B cell (primary cell): ENCODE data around the gene COL4A3. TPM values are rescaled to one million over a fixed set of nuclear protein-coding genes. Genes with fewer than 3 reads are reported as not detected.

Experiments
- ATAC-seq: fragments of 200-7000 bp; cut with Tn5 transposase; one replicate; pipeline ENCODE4 v1.10.0; 2021; ENCODE audit warnings: low read depth, mild to moderate bottlenecking, moderate number of reproducible peaks, moderate library complexity
- CTCF ChIA-PET: fragments of 350-600 bp; sonication (Branson Sonifier 250); formaldehyde crosslinking; loops from one replicate; lab custom pipeline; 2021; ENCODE audit warnings: antibody characterized with exemption, inconsistent platforms; lab: Charles Lee
- POLR2A ChIA-PET: fragments of 350-600 bp; sonication (Branson Sonifier 250); formaldehyde crosslinking; loops from one replicate; lab custom pipeline; 2021; ENCODE audit warnings: antibody characterized with exemption; lab: Charles Lee
- DNase-seq: peaks from one replicate; pipeline ENCODE4 v3.0.0; 2013
- H2AFZ ChIP-seq: 2 replicates; pipeline ENCODE4 v1.6.1; 2012; ENCODE audit warnings: mild to moderate bottlenecking, low read depth, low read length; ENCODE audit not compliant: insufficient read depth, poor library complexity, severe bottlenecking
- H3K27ac ChIP-seq, 2 donors: 1 replicate in 1 of 2; 2 replicates in 1 of 2; pipeline ENCODE4 v1.5.1; 2012 to 2013; ENCODE audit warnings: low read length in 2 of 2, mild to moderate bottlenecking in 2 of 2, moderate library complexity in 1 of 2
- H3K27me3 ChIP-seq, 4 experiments: fragments of 200-600 bp in 1 of 4; sonication (generic) in 1 of 4; replicated peaks in 1 of 4; 1 replicate in 2 of 4; 2 replicates in 2 of 4; pipeline versions ENCODE4 v1.6.1 to v1.7.0; 2013 to 2016; ENCODE audit warnings: low read length in 3 of 4, mild to moderate bottlenecking in 2 of 4, mixed read lengths in 1 of 4, moderate library complexity in 1 of 4; ENCODE audit not compliant: insufficient read depth in 4 of 4, control insufficient read depth in 3 of 4; ENCODE audit errors: control extremely low read depth in 1 of 4
- H3K36me3 ChIP-seq, 2 experiments: replicated peaks in 1 of 2; 1 replicate in 1 of 2; 2 replicates in 1 of 2; pipeline versions ENCODE4 v1.6.1 to v1.7.1; 2013; ENCODE audit warnings: low read length in 1 of 2; ENCODE audit not compliant: insufficient read depth in 2 of 2, control insufficient read depth in 1 of 2; ENCODE audit errors: control extremely low read depth in 1 of 2, extremely low read depth in 1 of 2
- H3K4me1 ChIP-seq, 2 donors: fragments of 200-600 bp in 1 of 2; sonication (generic) in 1 of 2; 1 replicate in 1 of 2; 2 replicates in 1 of 2; pipeline versions ENCODE4 v1.5.1 to v1.6.1; 2013 to 2017; ENCODE audit warnings: low read length in 2 of 2; ENCODE audit not compliant: control insufficient read depth in 2 of 2, insufficient read depth in 2 of 2
- H3K4me2 ChIP-seq: replicated peaks from 2 replicates; pipeline ENCODE3; 2012; ENCODE audit warnings: mild to moderate bottlenecking, low read depth, low read length; ENCODE audit not compliant: poor library complexity, severe bottlenecking
- H3K4me3 ChIP-seq, 5 experiments: fragments of 200-600 bp in 1 of 5; sonication (generic) in 1 of 5; 1 replicate in 3 of 5; 2 replicates in 2 of 5; pipeline versions ENCODE4 v1.5.1 to v1.7.0; 2011 to 2016; ENCODE audit warnings: low read length in 4 of 5, mild to moderate bottlenecking in 4 of 5, low read depth in 2 of 5, control low read depth in 1 of 5, moderate library complexity in 1 of 5; ENCODE audit not compliant: insufficient read depth in 1 of 5; ENCODE audit errors: control extremely low read depth in 1 of 5, extremely low read depth in 1 of 5
- H3K79me2 ChIP-seq: fragments of 200-600 bp; sonication (generic); one replicate; pipeline ENCODE4 v1.6.0; 2016; ENCODE audit warnings: low read length; ENCODE audit not compliant: control insufficient read depth, insufficient read depth
- H3K9ac ChIP-seq: fragments of 200-600 bp; sonication (generic); 2 replicates; pipeline ENCODE4 v1.6.1; 2017; ENCODE audit warnings: mild to moderate bottlenecking, low read length, moderate library complexity
- H3K9me3 ChIP-seq, 3 donors: one replicate each; pipeline versions ENCODE4 v1.6.1 to v1.7.1; 2013; ENCODE audit warnings: low read length in 2 of 3; ENCODE audit not compliant: control insufficient read depth in 2 of 3, insufficient read depth in 1 of 3; ENCODE audit errors: control extremely low read depth in 1 of 3
- H4K20me1 ChIP-seq: 2 replicates; pipeline ENCODE4 v1.6.0; 2012; ENCODE audit warnings: mild to moderate bottlenecking, low read length; ENCODE audit not compliant: insufficient read depth, control insufficient read depth, poor library complexity, severe bottlenecking
- H3K27ac Mint-ChIP-seq: one replicate; pipeline ENCODE4 v1.8.0; 2021; ENCODE audit warnings: mixed read lengths
- H3K27me3 Mint-ChIP-seq: one replicate; pipeline ENCODE4 v1.8.0; 2021; ENCODE audit warnings: mixed read lengths
- H3K4me1 Mint-ChIP-seq: one replicate; pipeline ENCODE4 v1.8.0; 2021; ENCODE audit warnings: mixed read lengths
- H3K4me3 Mint-ChIP-seq: one replicate; pipeline ENCODE4 v1.8.0; 2021; ENCODE audit warnings: mixed read lengths
- H3K9me3 Mint-ChIP-seq: one replicate; pipeline ENCODE4 v1.8.0; 2022; ENCODE audit warnings: mixed read lengths; ENCODE audit not compliant: insufficient read depth
- CTCF ChIP-seq: fragments of 200-600 bp; IDR thresholded peaks from one replicate; pipeline ENCODE4 v1.8.0; 2022; ENCODE audit warnings: antibody characterized with exemption, mild to moderate bottlenecking
- EZH2 ChIP-seq: IDR thresholded peaks from 2 replicates; pipeline ENCODE4 v1.6.1; 2012; ENCODE audit warnings: borderline replicate concordance, low read depth, mild to moderate bottlenecking, moderate library complexity, low read length; ENCODE audit not compliant: insufficient read depth, poor library complexity, severe bottlenecking
- WGBS: methylation state at CpG from one replicate; pipeline ENCODE4 v1.1.5; 2013; ENCODE audit warnings: missing lambda C conversion rate; ENCODE audit not compliant: insufficient coverage; 5-methylcytosine and 5-hydroxymethylcytosine counted together
- intact Hi-C: fragments of 100-400 bp; cut with micrococcal nuclease; formaldehyde crosslinking; loops from one replicate; pipeline ENCODE4 v1.10.0; 2022
- polyA plus RNA-seq: library from polyadenylated mRNA; depleted of rRNA; stranded (reverse); fragments of >200 nt; gene quantifications from 2 replicates; pipeline ENCODE4 v1.2.3, GENCODE V29; 2012
- total RNA-seq, 2 donors: library from RNA; stranded (reverse); fragments of 120-200 nt in 1 of 2; gene quantifications; 1 replicate in 1 of 2; 2 replicates in 1 of 2; pipeline versions ENCODE4 v1.2.3 to v1.2.4, GENCODE V29; 2013 to 2022

Gene COL4A3
- total and polyA plus RNA-seq, 2 donors (not counting 1 experiment from before 2014, with no cell fraction given) = 33.4 to 45.9 TPM

- Histone ChIP-seq H2AFZ (no peak overlapping the region), H3K4me1 (peaks cover 0 to 5% of the 10 kb centered on the region in 2 donors), H3K4me2 (no peak overlapping the region), H3K36me3 (no peaks in the 10 kb centered on the region), H3K4me3 (no peak overlapping the region), H4K20me1 (no peaks in the 10 kb centered on the region), H3K9ac (no peak overlapping the region), H3K27me3 (no peaks in the 10 kb centered on the region), H3K9me3 (peaks cover 0 to 3% (median 0%) of the 10 kb centered on the region in 3 donors), H3K79me2 (no peaks in the 10 kb centered on the region), H3K27ac (no peak overlapping the region)
- intact Hi-C loops = no loop called here
- ChIA-PET POLR2A (no interaction called here), CTCF (no interaction called here)
- Mint-ChIP-seq H3K9me3 (no peaks in the 10 kb centered on the region), H3K27ac (no peak overlapping the region), H3K27me3 (no peaks in the 10 kb centered on the region), H3K4me3 (no peak overlapping the region), H3K4me1 (peaks cover 22% of the 10 kb centered on the region)
- TF ChIP-seq CTCF (no peak), EZH2 (no peak)
- DNase-seq (no peak), ATAC-seq (no peak)
Measured at GRCh38 chr2:227182765-227183164, 18.3 kb downstream of the COL4A3 start.

- H3K79me2 ChIP-seq = no peaks in the 10 kb centered on the region
- peaks cover 0 to 5% of the 10 kb centered on the region in 2 donors for H3K4me1 ChIP-seq
- no peak overlapping the region for H3K4me3 ChIP-seq
- Mint-ChIP-seq H3K4me1 (peaks cover 23% of the 10 kb centered on the region), H3K27ac (no peak overlapping the region), H3K9me3 (no peaks in the 10 kb centered on the region), H3K27me3 (no peaks in the 10 kb centered on the region), H3K4me3 (no peak overlapping the region)
- ATAC-seq (no peak), DNase-seq (no peak)
- H3K36me3 ChIP-seq = no peaks in the 10 kb centered on the region
- no peak overlapping the region for H3K9ac ChIP-seq
- 100% methylated on average over 1 of the region's 2 CpGs for WGBS
- intact Hi-C loops = no loop called here
- H3K27ac ChIP-seq = no peak overlapping the region
- POLR2A ChIA-PET = no interaction called here
- CTCF ChIA-PET = no interaction called here
- H3K9me3 ChIP-seq = no peaks in the 10 kb centered on the region
- H4K20me1 ChIP-seq = no peaks in the 10 kb centered on the region
- no peak overlapping the region for H3K4me2 ChIP-seq
- H3K27me3 ChIP-seq = no peaks in the 10 kb centered on the region
- TF ChIP-seq CTCF (no peak), EZH2 (no peak)
- H2AFZ ChIP-seq = no peak overlapping the region
Measured at GRCh38 chr2:227183657-227184367, 19.4 kb downstream of the COL4A3 start.
